ENCODE results near the gene PLOD3. TPM values are rescaled to one million over a fixed set of nuclear protein-coding genes. Genes with fewer than 3 reads are reported as not detected.

Gene PLOD3
- total RNA-seq, 1 experiment from 2014 or later: 68.2 TPM

DNA sequence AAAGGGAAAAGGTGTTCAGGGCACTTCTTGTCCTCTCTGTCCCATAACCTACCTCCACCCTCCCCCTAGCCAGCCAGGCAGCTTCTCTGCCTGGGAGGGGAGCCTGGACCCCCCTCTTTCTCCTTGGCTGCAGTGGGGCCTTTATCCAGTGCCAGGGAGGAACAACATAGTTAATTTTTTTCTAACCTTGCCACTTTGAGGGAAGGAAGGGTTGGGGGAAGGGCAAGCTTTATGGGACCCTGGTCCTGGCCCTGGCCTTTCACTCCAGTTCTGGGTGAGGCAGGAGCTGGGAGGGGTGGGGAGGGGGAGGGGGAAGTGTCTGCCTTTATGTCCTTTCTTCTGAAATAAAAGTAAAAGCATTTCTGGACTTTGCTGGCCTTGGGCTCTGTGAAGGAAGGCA is 56.5 kb downstream of the PLOD3 start:
- in situ Hi-C loops (cut with HindIII; ENCODE audit: low pct_unique_long_range_greater_than_20kb, low sequenced_read_pairs): no loop called here
- DNase-seq (ENCODE audit: low read depth): no peak

DNA sequence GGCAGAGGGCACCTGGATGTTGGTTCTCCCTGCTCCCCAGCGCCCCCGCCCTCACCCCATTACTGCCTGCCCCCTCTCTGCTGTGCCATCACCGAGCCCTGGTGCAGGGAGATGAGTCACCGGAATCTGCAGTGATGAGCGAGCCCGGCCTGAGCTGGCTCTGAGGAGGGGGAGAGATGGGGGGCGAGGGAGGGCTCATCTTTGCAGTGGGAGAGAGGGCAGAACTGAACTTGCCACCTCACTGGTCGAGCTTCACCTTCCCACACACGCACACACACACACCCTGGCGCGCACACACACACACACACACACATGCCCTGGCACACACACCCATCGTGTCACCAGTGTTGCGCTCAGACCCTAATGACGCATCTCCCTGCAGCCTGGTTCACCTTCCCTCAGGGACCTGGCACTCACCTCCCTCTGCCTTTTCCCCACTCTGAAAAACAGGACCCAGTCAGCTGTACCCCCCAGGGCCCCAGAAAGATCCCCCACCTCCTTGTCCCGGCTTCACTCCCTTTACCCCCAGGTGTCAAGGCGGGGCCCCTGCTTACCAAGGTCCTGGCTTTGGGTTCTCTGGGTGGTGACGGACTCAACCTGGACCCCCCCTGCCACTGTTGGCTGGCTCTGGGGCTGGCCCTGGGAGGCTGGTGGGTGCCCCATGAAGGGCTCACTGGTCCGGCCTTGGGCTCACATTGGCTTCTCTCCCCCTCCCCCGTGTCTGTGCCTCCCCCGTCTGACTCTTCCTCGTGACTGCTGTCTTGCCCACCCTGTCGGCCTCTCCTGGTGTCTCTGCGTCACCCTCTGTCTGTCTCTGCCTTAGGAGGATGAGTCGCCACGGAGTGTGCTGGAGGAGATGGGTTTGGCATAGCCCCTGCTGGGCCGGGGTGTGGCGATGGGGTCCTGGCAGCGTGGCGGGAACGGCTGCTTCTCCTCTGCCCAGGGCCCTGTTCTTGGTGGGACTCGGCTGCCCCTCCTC is 57.4 kb downstream of the PLOD3 start:
- peak; percentile 79 for DNase-seq (ENCODE audit: low read depth)
- in situ Hi-C loops (cut with HindIII; ENCODE audit: low pct_unique_long_range_greater_than_20kb, low sequenced_read_pairs): no loop called here

DNA sequence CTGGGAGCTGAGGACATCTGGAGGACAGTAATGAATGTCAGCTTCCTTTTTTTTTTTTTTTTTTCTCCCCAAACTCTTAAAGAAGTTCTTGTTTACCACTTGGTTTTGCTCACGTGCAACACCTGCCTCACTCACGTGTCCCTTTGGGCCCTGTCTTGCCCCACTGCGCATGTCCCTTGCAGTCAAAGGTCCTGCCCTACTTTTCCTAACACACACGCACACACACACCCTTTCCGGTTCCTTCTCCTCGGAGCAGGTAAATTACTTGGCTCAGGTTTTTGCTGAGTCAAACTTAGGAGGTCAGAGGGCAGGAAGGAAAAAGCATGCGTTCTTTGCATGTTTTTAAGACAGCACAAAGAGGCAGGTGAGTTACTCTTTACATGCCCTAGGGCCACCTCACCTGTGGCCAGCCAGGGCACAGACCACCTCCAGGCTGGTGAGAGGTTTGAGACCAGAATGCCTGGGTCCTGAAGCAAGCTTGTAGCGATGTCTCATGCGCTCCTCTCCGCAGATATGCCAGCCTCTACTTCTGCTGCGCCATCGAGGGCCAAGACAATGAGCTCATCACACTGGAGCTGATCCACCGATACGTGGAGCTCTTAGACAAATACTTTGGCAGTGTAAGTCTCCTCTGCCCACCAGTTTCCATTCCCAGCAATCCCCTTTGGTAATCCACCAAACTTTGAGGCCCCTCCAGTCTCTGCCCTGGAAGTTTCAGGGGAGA is 60.4 kb downstream of the PLOD3 start:
- DNase-seq (ENCODE audit: low read depth): no peak
- in situ Hi-C loops (cut with HindIII; ENCODE audit: low pct_unique_long_range_greater_than_20kb, low sequenced_read_pairs): no loop called here

DNA sequence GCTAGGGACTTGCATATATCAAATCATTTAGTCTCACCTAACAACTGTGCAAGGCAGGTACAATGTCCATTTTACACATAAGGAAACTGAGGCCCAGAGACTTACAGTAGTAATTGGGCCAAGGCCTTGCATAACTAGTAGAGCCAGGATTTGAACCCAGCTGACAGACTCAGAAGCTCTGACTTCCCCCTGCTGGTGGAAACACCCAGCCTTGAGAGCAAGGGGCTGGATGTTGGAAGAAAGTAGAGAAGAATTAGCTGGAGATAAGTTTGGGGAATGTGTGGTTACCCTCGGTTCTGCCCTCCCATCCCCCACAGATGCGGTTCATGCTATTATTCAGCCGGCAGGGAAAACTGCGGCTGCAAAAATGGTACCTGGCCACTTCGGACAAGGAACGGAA is 61.1 kb downstream of the PLOD3 start:
- DNase-seq (ENCODE audit: low read depth): no peak
- in situ Hi-C loops (cut with HindIII; ENCODE audit: low pct_unique_long_range_greater_than_20kb, low sequenced_read_pairs): no loop called here

Other genes starting within 250 kb of the PLOD3 start
- 1.3 TPM in 1 of 2 replicates, not detected in the other for gene MUC12, start 248.0 kb downstream of the PLOD3 start, total RNA-seq (2014; rRNA removed; shearing (Covaris generic); ENCODE audit: low replicate concordance)
- gene MUC17, start 197.5 kb downstream of the PLOD3 start, total RNA-seq (2014; rRNA removed; shearing (Covaris generic); ENCODE audit: low replicate concordance): not detected in 2 replicates
- 4.1 and 6.8 TPM in 2 replicates for gene TRIM56, start 132.1 kb downstream of the PLOD3 start, total RNA-seq (2014; rRNA removed; shearing (Covaris generic); ENCODE audit: low replicate concordance)
- 36.7 and 42.4 TPM in 2 replicates for gene SERPINE1, start 90.5 kb downstream of the PLOD3 start, total RNA-seq (2014; rRNA removed; shearing (Covaris generic); ENCODE audit: low replicate concordance)
- gene AP1S1, start 63.1 kb downstream of the PLOD3 start, total RNA-seq (2014; rRNA removed; shearing (Covaris generic); ENCODE audit: low replicate concordance): 296 and 312 TPM in 2 replicates
- 0.14 and 0.74 TPM in 2 replicates for gene VGF, start 52.0 kb downstream of the PLOD3 start, total RNA-seq (2014; rRNA removed; shearing (Covaris generic); ENCODE audit: low replicate concordance)
- not detected in 2 replicates for gene NAT16, start 37.3 kb downstream of the PLOD3 start, total RNA-seq (2014; rRNA removed; shearing (Covaris generic); ENCODE audit: low replicate concordance)
- not detected in 2 replicates for gene MOGAT3, start 16.5 kb downstream of the PLOD3 start, total RNA-seq (2014; rRNA removed; shearing (Covaris generic); ENCODE audit: low replicate concordance)
- gene ZNHIT1, start 584 bp upstream of the PLOD3 start, total RNA-seq (2014; rRNA removed; shearing (Covaris generic); ENCODE audit: low replicate concordance): 84.0 and 106 TPM in 2 replicates
- gene CLDN15, start 20.2 kb upstream of the PLOD3 start, total RNA-seq (2014; rRNA removed; shearing (Covaris generic); ENCODE audit: low replicate concordance): 0.81 and 0.93 TPM in 2 replicates
- gene FIS1, start 27.5 kb upstream of the PLOD3 start, total RNA-seq (2014; rRNA removed; shearing (Covaris generic); ENCODE audit: low replicate concordance): 130 and 156 TPM in 2 replicates
- gene IFT22, start 104.2 kb upstream of the PLOD3 start, total RNA-seq (2014; rRNA removed; shearing (Covaris generic); ENCODE audit: low replicate concordance): 36.6 and 58.1 TPM in 2 replicates
- gene COL26A1, start 145.3 kb upstream of the PLOD3 start, total RNA-seq (2014; rRNA removed; shearing (Covaris generic); ENCODE audit: low replicate concordance): 1.1 and 1.7 TPM in 2 replicates